Neuronal stem cell (in vitro differentiated cells): ENCODE measurements around the gene DCXR.
A peak's percentile ranks its signal among the peaks of the same experiment; 100 is the strongest.

Experiments
- DNase-seq: peaks from one replicate; pipeline ENCODE4 v3.0.0-alpha.2; 2013; ENCODE audit warnings: low spot score
- H2AFZ ChIP-seq: one replicate; pipeline ENCODE4 v1.6.1; 2013; ENCODE audit warnings: mild to moderate bottlenecking, low read length, inconsistent platforms
- H2AK5ac ChIP-seq: 2 replicates; pipeline ENCODE4 v1.6.1; 2013; ENCODE audit warnings: low read depth, mild to moderate bottlenecking, inconsistent platforms, low read length, moderate library complexity, mixed read lengths
- H2BK120ac ChIP-seq: 2 replicates; pipeline ENCODE4 v1.6.1; 2013; ENCODE audit warnings: low read depth, mild to moderate bottlenecking, inconsistent platforms, low read length, moderate library complexity, mixed read lengths
- H2BK12ac ChIP-seq: one replicate; pipeline ENCODE4 v1.6.1; 2013; ENCODE audit warnings: low read length, inconsistent platforms
- H2BK15ac ChIP-seq: 2 replicates; pipeline ENCODE4 v1.6.1; 2013; ENCODE audit warnings: mild to moderate bottlenecking, low read length, inconsistent platforms, mixed read lengths
- H2BK5ac ChIP-seq: one replicate; pipeline ENCODE4 v1.6.1; 2013; ENCODE audit warnings: inconsistent platforms, mild to moderate bottlenecking, low read length, moderate library complexity
- H3K14ac ChIP-seq: one replicate; pipeline ENCODE4 v1.6.1; 2013; ENCODE audit warnings: low read length, inconsistent platforms
- H3K18ac ChIP-seq: 2 replicates; pipeline ENCODE4 v1.6.1; 2013; ENCODE audit warnings: low read length, inconsistent platforms
- H3K23ac ChIP-seq: 2 replicates; pipeline ENCODE4 v1.6.1; 2013; ENCODE audit warnings: low read depth, mild to moderate bottlenecking, mixed read lengths, low read length, inconsistent platforms; ENCODE audit not compliant: poor library complexity
- H3K27ac ChIP-seq: replicated peaks from 3 replicates; pipeline ENCODE4 v1.5.1; 2013; ENCODE audit warnings: low read length, inconsistent platforms
- H3K27me3 ChIP-seq, 3 experiments: 2 replicates each; pipeline ENCODE4 v1.6.1; 2013; ENCODE audit warnings: low read length in 3 of 3, mild to moderate bottlenecking in 2 of 3, inconsistent platforms in 1 of 3, low read depth in 1 of 3, mixed read lengths in 1 of 3, moderate library complexity in 1 of 3; ENCODE audit not compliant: control insufficient read depth in 3 of 3, insufficient read depth in 3 of 3
- H3K36me3 ChIP-seq, 2 donors: replicated peaks in 1 of 2; 2 replicates each; pipeline ENCODE4 v1.6.1; 2013; ENCODE audit warnings: low read length in 2 of 2; ENCODE audit not compliant: control insufficient read depth in 2 of 2, insufficient read depth in 2 of 2
- H3K4ac ChIP-seq: 2 replicates; pipeline ENCODE4 v1.6.1; 2013; ENCODE audit warnings: inconsistent platforms, mild to moderate bottlenecking, low read length, moderate library complexity
- H3K4me1 ChIP-seq, 2 donors: 1 replicate in 1 of 2; 2 replicates in 1 of 2; pipeline ENCODE4 v1.6.1; 2013; ENCODE audit warnings: low read length in 2 of 2, low read depth in 1 of 2; ENCODE audit not compliant: control insufficient read depth in 2 of 2, insufficient read depth in 1 of 2
- H3K4me2 ChIP-seq: one replicate; pipeline ENCODE4 v1.6.1; 2013; ENCODE audit warnings: mild to moderate bottlenecking, low read length, inconsistent platforms; ENCODE audit not compliant: insufficient read depth, poor library complexity, severe bottlenecking
- H3K4me3 ChIP-seq, 2 donors: 2 replicates each; pipeline ENCODE4 v1.5.1; 2013; ENCODE audit warnings: low read length in 2 of 2, mild to moderate bottlenecking in 2 of 2, inconsistent platforms in 1 of 2, moderate library complexity in 1 of 2
- H3K79me1 ChIP-seq: one replicate; pipeline ENCODE4 v1.6.1; 2013; ENCODE audit warnings: low read depth, mild to moderate bottlenecking, inconsistent platforms, low read length, moderate library complexity
- H3K9ac ChIP-seq: one replicate; pipeline ENCODE4 v1.6.1; 2013; ENCODE audit warnings: mild to moderate bottlenecking, low read depth, low read length, inconsistent platforms; ENCODE audit not compliant: poor library complexity
- H3K9me3 ChIP-seq, 2 donors: replicated peaks in 1 of 2; 2 replicates each; pipeline versions ENCODE3 to v1.6.1; 2013; ENCODE audit warnings: low read length in 2 of 2, mild to moderate bottlenecking in 2 of 2, inconsistent platforms in 1 of 2, low read depth in 1 of 2, mixed read lengths in 1 of 2, moderate library complexity in 1 of 2; ENCODE audit not compliant: control insufficient read depth in 2 of 2, insufficient read depth in 1 of 2
- H4K8ac ChIP-seq: one replicate; pipeline ENCODE4 v1.6.1; 2013; ENCODE audit warnings: low read depth, mild to moderate bottlenecking, inconsistent platforms, low read length, moderate library complexity
- H4K91ac ChIP-seq: one replicate; pipeline ENCODE4 v1.6.1; 2013; ENCODE audit warnings: low read length, low read depth, mild to moderate bottlenecking, inconsistent platforms; ENCODE audit not compliant: poor library complexity
- WGBS, 2 donors: extraction: QIAGEN DNeasy Blood & Tissue Kit; methylation state at CpG; one replicate each; pipeline ENCODE4 v1.1.7; 2013; ENCODE audit warnings: missing lambda C conversion rate in 2 of 2, mixed read lengths in 1 of 2; ENCODE audit not compliant: insufficient read length in 2 of 2, insufficient replicate concordance in 1 of 2; ENCODE audit errors: extremely low coverage in 2 of 2; 5-methylcytosine and 5-hydroxymethylcytosine counted together

DCXR gene

DNA sequence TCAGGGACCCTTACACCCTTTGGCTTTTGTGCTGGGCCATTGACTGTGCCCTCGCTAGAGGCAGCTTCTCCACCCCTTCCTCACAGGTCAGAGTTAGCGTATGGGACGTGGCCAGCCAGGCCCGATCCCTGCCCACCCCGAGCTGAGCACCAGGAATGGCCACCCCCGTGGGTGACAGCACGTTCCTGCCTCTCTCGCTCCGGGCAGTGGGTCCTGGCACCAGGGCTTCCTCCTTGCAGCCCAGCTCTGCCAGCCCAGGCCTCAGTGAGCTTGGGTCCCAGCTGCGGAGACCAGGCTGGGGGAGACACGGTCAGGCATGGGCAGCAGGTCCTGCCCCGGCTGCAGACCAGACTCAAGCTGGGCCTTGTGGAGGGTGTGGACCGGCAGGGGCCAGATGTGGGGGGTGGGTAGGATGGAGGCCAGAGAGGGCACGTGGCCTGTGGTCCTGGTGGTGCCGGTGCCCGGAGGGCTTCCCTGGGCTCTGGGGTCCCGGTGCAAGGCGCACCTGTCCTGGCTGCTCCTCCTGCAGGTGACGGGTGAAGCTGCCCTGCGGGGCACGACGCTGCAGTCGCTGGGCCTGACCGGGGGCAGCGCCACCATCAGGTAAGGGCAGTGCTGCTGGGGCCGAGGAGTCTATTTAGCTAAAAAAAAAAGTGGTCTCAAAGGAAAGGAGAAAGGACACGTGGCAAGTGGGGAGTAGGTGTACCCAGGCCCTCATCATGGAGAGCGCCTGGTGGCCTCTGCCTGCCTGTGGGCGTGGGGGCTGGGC lies 41.9 kb downstream of the DCXR start:
- H3K9ac ChIP-seq: peak overlapping the region; percentile 77
- no peak overlapping the region for H2BK15ac ChIP-seq
- no peak overlapping the region for H4K91ac ChIP-seq
- H3K79me1 ChIP-seq: peaks cover 16% of the 10 kb centered on the region
- peak overlapping the region; percentile 17 for H3K27ac ChIP-seq
- peak overlapping the region; percentile 89 for H2BK120ac ChIP-seq
- H3K4me2 ChIP-seq: no peak overlapping the region
- no CpG with 5 or more reads among the region's 29 CpGs for WGBS, 2 donors
- no peaks in the 10 kb centered on the region for H3K27me3 ChIP-seq
- H3K4me1 ChIP-seq: peaks cover 25 to 29% of the 10 kb centered on the region in 2 donors
- H2AFZ ChIP-seq: no peak overlapping the region
- DNase-seq: no peak
- peak overlapping the region; percentile 97 for H2BK12ac ChIP-seq
- peak overlapping the region; percentile 38 for H3K14ac ChIP-seq
- H3K9me3 ChIP-seq: peaks cover 3 to 4% of the 10 kb centered on the region in 2 donors
- peak overlapping the region; percentile 73 for H3K23ac ChIP-seq
- peak overlapping the region; percentile 82 for H4K8ac ChIP-seq
- no peak overlapping the region for H3K4me3 ChIP-seq
- H3K4ac ChIP-seq: no peak overlapping the region
- H3K36me3 ChIP-seq: peaks cover 0 to 7% of the 10 kb centered on the region in 2 donors
- peak overlapping the region; percentile 87 for H3K18ac ChIP-seq
- peak overlapping the region; percentile 70 for H2AK5ac ChIP-seq
- peak overlapping the region; percentile 82 for H2BK5ac ChIP-seq

DNA sequence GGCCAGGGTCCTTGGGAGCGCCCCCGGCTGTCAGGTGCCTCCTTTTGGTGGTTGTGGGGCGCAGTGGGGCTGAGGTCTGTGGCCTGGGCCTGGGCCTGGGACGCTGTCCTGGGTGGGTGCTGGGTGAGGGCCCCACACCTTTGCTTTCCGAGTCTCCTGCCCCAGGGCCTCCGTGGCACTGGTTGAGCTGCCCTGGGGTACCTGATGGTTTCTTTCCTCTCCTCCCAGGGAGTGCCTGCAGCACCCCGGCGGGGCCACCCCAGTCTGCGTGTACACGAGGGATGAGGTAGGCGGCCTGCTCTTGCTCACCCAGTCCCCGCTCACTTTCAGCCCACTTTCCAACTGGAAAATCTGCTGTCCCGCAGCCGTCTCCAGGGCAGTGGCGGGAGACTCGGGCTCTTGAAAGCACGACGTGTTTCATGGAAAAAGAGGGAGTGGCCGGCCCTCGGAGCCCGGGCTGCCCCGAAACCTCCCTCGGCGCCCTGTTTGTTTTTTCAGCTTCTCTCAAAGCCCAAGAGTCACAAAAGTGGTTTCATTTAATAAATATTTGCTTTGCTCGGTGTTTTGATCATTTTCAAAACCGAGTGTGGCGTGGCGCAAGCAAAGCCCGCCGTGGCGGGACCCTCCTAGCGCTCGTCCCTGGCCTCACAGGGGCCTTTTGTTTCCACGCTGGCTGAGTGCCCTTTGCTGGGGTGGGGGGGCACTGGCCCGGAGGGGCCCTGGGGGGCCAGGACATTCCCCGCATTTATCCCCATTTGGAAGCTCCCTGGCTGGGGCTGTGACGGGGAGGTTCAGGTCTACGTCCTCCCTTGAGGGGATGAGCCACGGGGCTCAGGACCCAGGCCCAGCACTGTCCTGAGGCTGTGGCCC lies 42.7 kb downstream of the DCXR start:
- Histone ChIP-seq H3K4me3 (no peak overlapping the region), H2BK12ac (no peak overlapping the region), H3K79me1 (peaks cover 12% of the 10 kb centered on the region), H3K4me2 (no peak overlapping the region), H2BK15ac (no peak overlapping the region), H3K27ac (peak overlapping the region; percentile 22), H3K18ac (peak overlapping the region; percentile 87), H3K23ac (peak overlapping the region; percentile 73), H3K9ac (peak overlapping the region; percentile 77), H2BK120ac (no peak overlapping the region), H2BK5ac (peak overlapping the region; percentile 82), H3K14ac (peak overlapping the region; percentile 67), H4K8ac (peak overlapping the region; percentile 82), H3K9me3 (peaks cover 3 to 8% of the 10 kb centered on the region in 2 donors), H3K4me1 (peaks cover 25 to 29% of the 10 kb centered on the region in 2 donors), H4K91ac (no peak overlapping the region), H3K4ac (no peak overlapping the region), H3K27me3 (no peaks in the 10 kb centered on the region), H2AFZ (no peak overlapping the region), H2AK5ac (peak overlapping the region; percentile 96), H3K36me3 (peaks cover 0 to 7% of the 10 kb centered on the region in 2 donors)
- DNase-seq: no peak
- WGBS, 2 donors: no CpG with 5 or more reads among the region's 39 CpGs

DNA sequence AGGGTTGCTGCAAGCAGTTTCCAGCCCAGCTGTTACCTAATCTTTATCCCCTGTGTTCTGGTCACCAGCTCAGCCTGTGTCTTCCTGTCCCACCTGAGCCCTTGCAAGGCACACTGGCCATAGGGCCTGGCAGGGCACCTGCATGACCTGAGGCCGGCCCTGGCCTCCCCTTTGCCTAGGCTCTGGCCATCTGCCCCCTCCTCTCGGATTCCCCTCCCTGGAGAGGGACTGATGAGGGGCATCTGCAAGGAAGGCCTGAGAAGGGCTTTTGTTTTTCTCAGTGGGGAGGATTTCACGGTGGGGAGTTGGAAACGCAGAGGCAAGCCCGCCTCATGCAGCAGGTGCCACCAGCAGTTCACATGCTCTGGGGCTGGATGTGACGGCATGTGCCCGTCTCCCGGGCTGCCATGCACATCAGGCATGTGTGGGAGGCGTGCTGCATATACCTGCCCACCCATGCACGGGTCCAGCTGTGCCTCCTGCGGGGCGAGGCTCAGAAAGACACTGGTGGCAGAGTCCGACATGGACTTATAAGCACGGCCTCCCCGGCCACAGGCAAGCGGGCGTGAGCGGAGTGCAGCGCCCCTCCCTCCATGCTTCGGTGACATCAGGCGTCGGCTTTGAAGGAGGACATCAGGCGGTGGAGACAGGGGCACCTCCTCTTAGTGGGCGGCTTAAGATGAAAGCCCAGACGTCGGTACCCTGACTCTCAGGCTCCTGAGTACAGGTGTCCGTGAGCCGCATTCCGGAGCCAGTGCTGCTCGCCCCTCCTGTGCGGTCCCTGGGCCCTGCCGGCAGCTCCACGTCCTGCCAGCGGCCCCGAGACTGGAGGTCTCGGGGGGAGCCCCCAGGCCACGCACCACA lies 43.5 kb downstream of the DCXR start:
- H3K4me1 ChIP-seq: peaks cover 25 to 29% of the 10 kb centered on the region in 2 donors
- peak overlapping the region; percentile 89 for H2BK15ac ChIP-seq
- H3K4me3 ChIP-seq: no peak overlapping the region
- no peaks in the 10 kb centered on the region for H3K27me3 ChIP-seq
- H3K9me3 ChIP-seq: peaks cover 3 to 8% of the 10 kb centered on the region in 2 donors
- DNase-seq: no peak
- H3K4ac ChIP-seq: no peak overlapping the region
- no peak overlapping the region for H4K91ac ChIP-seq
- no peak overlapping the region for H2BK120ac ChIP-seq
- H3K36me3 ChIP-seq: peaks cover 0 to 7% of the 10 kb centered on the region in 2 donors
- H2BK5ac ChIP-seq: peak overlapping the region; percentile 75
- H2AFZ ChIP-seq: no peak overlapping the region
- peak overlapping the region; percentile 97 for H2BK12ac ChIP-seq
- H3K79me1 ChIP-seq: peaks cover 13% of the 10 kb centered on the region
- peak overlapping the region; percentile 18 for H3K4me2 ChIP-seq
- peak overlapping the region; percentile 54 for H3K27ac ChIP-seq
- peak overlapping the region; percentile 85 for H3K23ac ChIP-seq
- peak overlapping the region; percentile 38 for H3K9ac ChIP-seq
- H3K18ac ChIP-seq: peak overlapping the region; percentile 93
- peak overlapping the region; percentile 96 for H2AK5ac ChIP-seq
- peak overlapping the region; percentile 82 for H3K14ac ChIP-seq
- H4K8ac ChIP-seq: no peak overlapping the region
- WGBS, 2 donors: no CpG with 5 or more reads among the region's 37 CpGs
